Liver (tissue), 3 donors: ENCODE measurements around the gene CETN1.

ENCODE experiments used
- ATF3 ChIP-seq: IDR thresholded peaks from 2 replicates; pipeline ENCODE4 v1.6.1; 2016; ENCODE audit warnings: antibody characterized with exemption
- CTCF ChIP-seq: fragments of 150-350 bp; IDR thresholded peaks from 2 replicates; pipeline ENCODE4 v1.5.1; 2017; ENCODE audit warnings: improper control_type of control experiment, low read depth, low read length; ENCODE audit not compliant: missing input control
- EGR1 ChIP-seq, 2 donors: IDR thresholded peaks; 2 replicates each; pipeline ENCODE4 v1.6.1; 2016 to 2018; ENCODE audit warnings: antibody characterized with exemption in 2 of 2, low read depth in 2 of 2
- FOXA1 ChIP-seq: IDR thresholded peaks from 2 replicates; pipeline ENCODE4 v1.6.1; 2016; ENCODE audit warnings: antibody characterized with exemption
- GABPA ChIP-seq, 2 donors: IDR thresholded peaks in 1 of 2; conservative IDR thresholded peaks in 1 of 2; 2 replicates each; pipeline ENCODE4 v1.6.1; 2016; ENCODE audit warnings: antibody characterized with exemption in 2 of 2, mild to moderate bottlenecking in 1 of 2, moderate library complexity in 1 of 2
- JUND ChIP-seq, 2 donors: IDR thresholded peaks; 2 replicates each; pipeline ENCODE4 v1.6.1; 2016; ENCODE audit warnings: antibody characterized with exemption in 2 of 2
- MAX ChIP-seq: IDR thresholded peaks from 2 replicates; pipeline ENCODE4 v1.6.1; 2016; ENCODE audit warnings: antibody characterized with exemption
- RAD21 ChIP-seq, 2 donors: IDR thresholded peaks; 2 replicates each; pipeline ENCODE4 v1.6.1; 2016; ENCODE audit warnings: antibody characterized with exemption in 2 of 2, mild to moderate bottlenecking in 2 of 2
- REST ChIP-seq: IDR thresholded peaks from 2 replicates; pipeline ENCODE4 v1.6.1; 2016; ENCODE audit warnings: antibody characterized with exemption, mild to moderate bottlenecking
- SP1 ChIP-seq: IDR thresholded peaks from 2 replicates; pipeline ENCODE4 v1.6.1; 2018; ENCODE audit warnings: antibody characterized with exemption, mild to moderate bottlenecking
- TAF1 ChIP-seq: conservative IDR thresholded peaks from 2 replicates; pipeline ENCODE4 v1.6.1; 2016; ENCODE audit warnings: antibody characterized with exemption, mild to moderate bottlenecking
- YY1 ChIP-seq: IDR thresholded peaks from 2 replicates; pipeline ENCODE4 v1.6.1; 2016; ENCODE audit warnings: antibody characterized with exemption, mild to moderate bottlenecking
- donor health status: healthy.
- donor health status: healthy.

- TF ChIP-seq MAX (no peak), CTCF (no peak), TAF1 (no peak), RAD21 (IDR thresholded peaks at IDR 0.05) (no peak), YY1 (no peak), GABPA (IDR thresholded peaks at IDR 0.05 in 1 of 2, conservative IDR thresholded peaks at IDR 0.05 in 1 of 2) (no peak), JUND (IDR thresholded peaks at IDR 0.05) (no peak), REST (no peak), FOXA1 (no peak), SP1 (no peak), EGR1 (IDR thresholded peaks at IDR 0.05; ENCODE audit: low read depth in 2 of 2) (no peak), ATF3 (no peak)
Measured at GRCh38 chr18:631560-631959, 51.4 kb downstream of the CETN1 start.
